ENCODE measurements around the gene FEV. TPM values are rescaled to one million over a fixed set of nuclear protein-coding genes. Genes with fewer than 3 reads are reported as not detected.
A peak's percentile ranks its signal among the peaks of the same experiment; 100 is the strongest.

FEV gene
- total RNA-seq, 1 donor = not detected

GRCh38 chr2:218993345-218994315 lies 8.6 kb upstream of the FEV start, which contains the start of gene CRYBA2:
CRYBA2 (minus strand) TSS chr2:218993422; CDS start chr2:218993176, 246 bp downstream.
- no peak for TF ChIP-seq CTCF (IDR thresholded peaks at IDR 0.05; ENCODE audit: insufficient read depth, low read depth, low read length)
- peak; percentile 6 for DNase-seq (ENCODE audit: low read depth)
- peak within 1 kb of the TSS; percentile 40 for H3K4me3 ChIP-seq (ENCODE audit: low read depth, low read length)

- no peak for TF ChIP-seq CTCF (IDR thresholded peaks at IDR 0.05; ENCODE audit: insufficient read depth, low read depth, low read length)
- DNase-seq (ENCODE audit: low read depth) = no peak
- H3K4me3 ChIP-seq (ENCODE audit: low read depth, low read length) = no peak overlapping the region
Observed at GRCh38 chr2:218992703-218993344, 7.8 kb upstream of the FEV start.

- DNase-seq (ENCODE audit: low read depth) = no peak
- TF ChIP-seq CTCF (IDR thresholded peaks at IDR 0.05; ENCODE audit: insufficient read depth, low read depth, low read length) = no peak
Observed at GRCh38 chr2:218992196-218992595, 7.2 kb upstream of the FEV start.

GRCh38 chr2:218991674-218992168 lies 6.7 kb upstream of the FEV start:
- TF ChIP-seq CTCF (IDR thresholded peaks at IDR 0.05; ENCODE audit: insufficient read depth, low read depth, low read length) = no peak
- no peak overlapping the region for H3K4me3 ChIP-seq (ENCODE audit: low read depth, low read length)
- DNase-seq (ENCODE audit: low read depth) = peak; percentile 23

More at GRCh38 chr2:218992196-218992595, 7.2 kb upstream of the FEV start:
- H3K4me3 ChIP-seq (ENCODE audit: low read depth, low read length) = no peak overlapping the region

GRCh38 chr2:218990612-218991011 lies 5.6 kb upstream of the FEV start:
- DNase-seq (ENCODE audit: low read depth) = no peak
- no peak for TF ChIP-seq CTCF (IDR thresholded peaks at IDR 0.05; ENCODE audit: insufficient read depth, low read depth, low read length)

GRCh38 chr2:218990052-218990451 lies 5.1 kb upstream of the FEV start:
- H3K4me3 ChIP-seq (ENCODE audit: low read depth, low read length) = no peak overlapping the region
- no peak for TF ChIP-seq CTCF (IDR thresholded peaks at IDR 0.05; ENCODE audit: insufficient read depth, low read depth, low read length)
- DNase-seq (ENCODE audit: low read depth) = no peak

More at GRCh38 chr2:218990612-218991011, 5.6 kb upstream of the FEV start:
- no peak overlapping the region for H3K4me3 ChIP-seq (ENCODE audit: low read depth, low read length)

Data from fibroblast of villous mesenchyme (primary cell).